ENCODE data around the gene ADGRG7.

ADGRG7 gene

GRCh38 chr3:100590840-100591147 is 18.6 kb upstream of the ADGRG7 start:
- DNase-seq (ENCODE audit: low spot score) = no peak
- no peak for TF ChIP-seq CTCF (IDR thresholded peaks at IDR 0.05; ENCODE audit: extremely low read depth, insufficient read depth, missing control alignments)
- in situ Hi-C loops (cut with MboI; ENCODE audit: low pct_unique_long_range_greater_than_20kb, low sequenced_read_pairs, unreplicated experiment) = loop anchor here (5.0 to 25.0 kb wide), 3 partner anchors 128 to 753 kb away; no protein-coding TSS in a partner anchor

GRCh38 chr3:100591411-100591810 is 18.0 kb upstream of the ADGRG7 start:
- TF ChIP-seq CTCF (IDR thresholded peaks at IDR 0.05; ENCODE audit: extremely low read depth, insufficient read depth, missing control alignments) = no peak
- in situ Hi-C loops (cut with MboI; ENCODE audit: low pct_unique_long_range_greater_than_20kb, low sequenced_read_pairs, unreplicated experiment) = loop anchor here (5.0 to 25.0 kb wide), 3 partner anchors 129 to 754 kb away; no protein-coding TSS in a partner anchor
- no peak for DNase-seq (ENCODE audit: low spot score)

GRCh38 chr3:100600181-100601042 is 9.0 kb upstream of the ADGRG7 start:
- in situ Hi-C loops (cut with MboI; ENCODE audit: low pct_unique_long_range_greater_than_20kb, low sequenced_read_pairs, unreplicated experiment) = no loop called here
- no peak for TF ChIP-seq CTCF (IDR thresholded peaks at IDR 0.05; ENCODE audit: extremely low read depth, insufficient read depth, missing control alignments)
- DNase-seq (ENCODE audit: low spot score) = no peak

- in situ Hi-C loops (cut with MboI; ENCODE audit: low pct_unique_long_range_greater_than_20kb, low sequenced_read_pairs, unreplicated experiment) = no loop called here
- DNase-seq (ENCODE audit: low spot score) = peak; percentile 52
- TF ChIP-seq CTCF (IDR thresholded peaks at IDR 0.05; ENCODE audit: extremely low read depth, insufficient read depth, missing control alignments) = no peak
Measured at GRCh38 chr3:100602506-100603444, 6.6 kb upstream of the ADGRG7 start.

- in situ Hi-C loops (cut with MboI; ENCODE audit: low pct_unique_long_range_greater_than_20kb, low sequenced_read_pairs, unreplicated experiment) = no loop called here
- TF ChIP-seq CTCF (IDR thresholded peaks at IDR 0.05; ENCODE audit: extremely low read depth, insufficient read depth, missing control alignments) = peak; percentile 31
- peak; percentile 27 for DNase-seq (ENCODE audit: low spot score)
Measured at GRCh38 chr3:100603469-100603868, 5.9 kb upstream of the ADGRG7 start.

GRCh38 chr3:100605358-100605757 is 4.0 kb upstream of the ADGRG7 start:
- in situ Hi-C loops (cut with MboI; ENCODE audit: low pct_unique_long_range_greater_than_20kb, low sequenced_read_pairs, unreplicated experiment) = no loop called here
- DNase-seq (ENCODE audit: low spot score) = no peak
- no peak for TF ChIP-seq CTCF (IDR thresholded peaks at IDR 0.05; ENCODE audit: extremely low read depth, insufficient read depth, missing control alignments)
